Loucy (cell line): ENCODE data around the gene RUNX1.

Experiments used
- EZH2phosphoT487 ChIP-seq: fragments of 200-600 bp; IDR thresholded peaks from 2 replicates; pipeline ENCODE4 v1.6.1; 2018; ENCODE audit warnings: antibody characterized with exemption, mild to moderate bottlenecking, moderate library complexity, borderline replicate concordance
- TF ChIP-seq, protein P1 (sequence below): fragments of 200-600 bp; sonication (generic); conservative IDR thresholded peaks from 2 replicates; pipeline ENCODE4 v1.5.1; 2014; ENCODE audit warnings: mild to moderate bottlenecking, antibody characterized with exemption, low read length

DNA sequence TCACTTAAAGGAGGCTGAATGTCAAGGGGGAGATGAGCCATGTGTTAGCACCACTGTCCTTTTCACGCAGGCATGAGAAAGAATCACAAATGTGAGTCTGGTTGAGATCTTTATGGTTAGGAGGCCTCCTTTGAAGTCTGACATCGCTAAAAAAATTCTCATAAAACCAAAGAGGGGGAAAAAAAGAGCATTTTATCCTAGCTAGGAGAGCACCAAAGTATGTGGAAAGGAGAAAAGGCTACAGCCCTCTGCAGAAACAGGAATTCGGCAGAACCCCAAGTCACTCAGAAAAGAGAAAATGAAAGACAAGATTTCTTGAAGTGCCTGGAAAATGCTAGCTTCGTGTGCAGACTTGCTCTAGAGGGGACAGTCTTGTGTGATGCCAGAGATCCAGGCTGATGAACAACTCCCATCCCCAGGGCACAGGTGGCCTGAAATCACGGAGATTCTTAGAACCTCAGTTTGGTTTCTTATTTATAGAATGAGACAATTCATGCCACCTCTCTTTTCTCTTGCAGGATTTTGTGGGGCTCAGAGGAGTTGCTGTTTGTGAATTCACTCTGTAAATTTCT, 61.5 kb downstream of the RUNX1 start:
- TF ChIP-seq, protein P1, sequence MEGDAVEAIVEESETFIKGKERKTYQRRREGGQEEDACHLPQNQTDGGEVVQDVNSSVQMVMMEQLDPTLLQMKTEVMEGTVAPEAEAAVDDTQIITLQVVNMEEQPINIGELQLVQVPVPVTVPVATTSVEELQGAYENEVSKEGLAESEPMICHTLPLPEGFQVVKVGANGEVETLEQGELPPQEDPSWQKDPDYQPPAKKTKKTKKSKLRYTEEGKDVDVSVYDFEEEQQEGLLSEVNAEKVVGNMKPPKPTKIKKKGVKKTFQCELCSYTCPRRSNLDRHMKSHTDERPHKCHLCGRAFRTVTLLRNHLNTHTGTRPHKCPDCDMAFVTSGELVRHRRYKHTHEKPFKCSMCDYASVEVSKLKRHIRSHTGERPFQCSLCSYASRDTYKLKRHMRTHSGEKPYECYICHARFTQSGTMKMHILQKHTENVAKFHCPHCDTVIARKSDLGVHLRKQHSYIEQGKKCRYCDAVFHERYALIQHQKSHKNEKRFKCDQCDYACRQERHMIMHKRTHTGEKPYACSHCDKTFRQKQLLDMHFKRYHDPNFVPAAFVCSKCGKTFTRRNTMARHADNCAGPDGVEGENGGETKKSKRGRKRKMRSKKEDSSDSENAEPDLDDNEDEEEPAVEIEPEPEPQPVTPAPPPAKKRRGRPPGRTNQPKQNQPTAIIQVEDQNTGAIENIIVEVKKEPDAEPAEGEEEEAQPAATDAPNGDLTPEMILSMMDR: no peak
- no peak for TF ChIP-seq EZH2phosphoT487
